Measurements from ENCODE around the gene CSDE1. TPM values are rescaled to one million over a fixed set of nuclear protein-coding genes. Genes with fewer than 3 reads are reported as not detected.
"Not testable (repeated sequence)": the region's sequence is repeated elsewhere in the genome, so short reads cannot be mapped to it uniquely, and the experiment has no call there.

CSDE1 gene
- 1,000 to 10,000 TPM in 1 of 3 donors, 100 to 1,000 TPM in 2; 489 to 1,906 (median 706) TPM for total RNA-seq

DNA sequence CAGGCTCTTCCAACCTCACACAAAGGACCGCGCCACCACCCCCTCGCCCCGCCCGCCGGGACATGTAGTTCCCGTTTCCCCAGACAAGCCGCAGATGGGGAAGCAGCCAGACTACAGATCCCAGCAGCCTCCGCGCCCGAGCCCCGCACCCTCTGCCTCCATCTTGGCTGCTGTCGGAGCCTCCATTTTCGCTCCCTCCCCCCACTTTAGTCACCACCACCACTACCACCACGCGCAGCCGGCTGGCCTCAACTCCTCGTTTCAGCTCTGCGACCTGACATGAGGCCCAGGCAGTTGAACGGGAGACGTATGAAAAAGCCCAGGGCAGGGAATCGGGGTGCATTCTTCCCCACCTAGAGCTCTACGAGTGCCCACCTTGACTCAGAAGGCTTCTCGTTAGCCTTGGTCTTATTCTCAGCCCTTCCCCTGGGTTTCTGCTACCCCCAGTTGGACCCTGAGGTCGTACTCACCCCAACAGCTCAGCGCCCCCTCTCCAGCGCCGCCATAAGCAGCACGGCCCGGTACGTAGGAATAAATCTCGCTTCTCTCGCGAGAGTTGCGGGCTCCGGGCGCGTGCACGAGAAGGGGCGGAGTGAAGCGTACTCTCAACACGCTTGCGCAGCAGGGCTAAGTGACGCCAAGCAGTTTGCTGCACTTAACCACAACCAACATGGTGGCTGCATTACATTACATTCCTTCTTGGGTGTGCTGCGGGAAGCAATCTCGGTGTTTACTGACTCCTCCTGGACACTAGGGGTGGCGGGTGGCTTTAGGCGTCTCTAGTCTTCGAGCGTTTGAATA is at the start of gene CSDE1:
Gene CSDE1, minus strand, starts transcription at position 530 of the 801 bp plus-strand sequence. CDS start 18,094 bp downstream, outside the sequence.
- peak within 1 kb of the TSS; percentile 91 to 97 (median 96) for H3K4me3 ChIP-seq
- H3K27ac ChIP-seq: peak within 1 kb of the TSS; percentile 100
- TF ChIP-seq POLR2AphosphoS5 (IDR thresholded peaks at IDR 0.05) (peak; percentile 86 to 99 (median 97)), POLR2A (IDR thresholded peaks at IDR 0.05) (peak; percentile 92)
- TF ChIP-seq, protein P1, sequence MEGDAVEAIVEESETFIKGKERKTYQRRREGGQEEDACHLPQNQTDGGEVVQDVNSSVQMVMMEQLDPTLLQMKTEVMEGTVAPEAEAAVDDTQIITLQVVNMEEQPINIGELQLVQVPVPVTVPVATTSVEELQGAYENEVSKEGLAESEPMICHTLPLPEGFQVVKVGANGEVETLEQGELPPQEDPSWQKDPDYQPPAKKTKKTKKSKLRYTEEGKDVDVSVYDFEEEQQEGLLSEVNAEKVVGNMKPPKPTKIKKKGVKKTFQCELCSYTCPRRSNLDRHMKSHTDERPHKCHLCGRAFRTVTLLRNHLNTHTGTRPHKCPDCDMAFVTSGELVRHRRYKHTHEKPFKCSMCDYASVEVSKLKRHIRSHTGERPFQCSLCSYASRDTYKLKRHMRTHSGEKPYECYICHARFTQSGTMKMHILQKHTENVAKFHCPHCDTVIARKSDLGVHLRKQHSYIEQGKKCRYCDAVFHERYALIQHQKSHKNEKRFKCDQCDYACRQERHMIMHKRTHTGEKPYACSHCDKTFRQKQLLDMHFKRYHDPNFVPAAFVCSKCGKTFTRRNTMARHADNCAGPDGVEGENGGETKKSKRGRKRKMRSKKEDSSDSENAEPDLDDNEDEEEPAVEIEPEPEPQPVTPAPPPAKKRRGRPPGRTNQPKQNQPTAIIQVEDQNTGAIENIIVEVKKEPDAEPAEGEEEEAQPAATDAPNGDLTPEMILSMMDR (IDR thresholded peaks at IDR 0.05): peak in 2 of 3 donors; percentile 20 to 53
- H3K27me3 ChIP-seq: no peaks in the 10 kb centered on the region
- peak; percentile 95 to 97 for DNase-seq (ENCODE audit: low spot score in 2 of 2)
- no peaks in the 10 kb centered on the region for H3K36me3 ChIP-seq
- intact Hi-C loops (cut with DNase I; ENCODE audit: low total_unique reads): no loop called here
- H3K9me3 ChIP-seq: no peaks in the 10 kb centered on the region
- H3K4me1 ChIP-seq: peaks cover 0 to 11% of the 10 kb centered on the region in 2 donors

DNA sequence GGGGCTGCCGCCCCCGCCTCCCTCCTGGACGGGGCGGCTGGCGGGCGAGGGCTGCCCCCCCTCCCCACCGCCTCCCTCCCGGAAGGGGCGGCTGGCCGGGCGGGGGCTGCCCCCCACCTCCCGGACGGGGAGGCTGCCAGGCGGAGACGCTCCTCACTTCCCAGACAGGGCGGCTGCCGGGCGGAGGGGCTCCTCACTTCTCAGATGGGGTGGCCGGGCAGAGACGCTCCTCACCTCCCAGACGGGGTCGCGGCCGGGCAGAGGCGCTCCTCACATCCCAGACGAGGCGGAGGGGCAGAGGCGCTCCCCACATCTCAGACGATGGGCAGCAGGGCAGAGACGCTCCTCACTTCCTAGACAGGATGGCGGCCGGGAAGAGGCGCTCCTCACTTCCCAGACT is 46.7 kb upstream of the CSDE1 start:
- H3K27me3 ChIP-seq; H3K27ac ChIP-seq; H3K9me3 ChIP-seq; H3K36me3 ChIP-seq; H3K4me1 ChIP-seq; H3K4me3 ChIP-seq; intact Hi-C loops (cut with DNase I; ENCODE audit: low total_unique reads); DNase-seq (ENCODE audit: low spot score in 2 of 2): not testable (repeated sequence)

GRCh38 chr1:114803001-114803400 is 45.2 kb upstream of the CSDE1 start:
- intact Hi-C loops (cut with DNase I; ENCODE audit: low total_unique reads): no loop called here
- Histone ChIP-seq H3K27ac (no peak overlapping the region), H3K27me3 (no peaks in the 10 kb centered on the region), H3K4me3 (no peak overlapping the region), H3K36me3 (no peaks in the 10 kb centered on the region), H3K4me1 (no peaks in the 10 kb centered on the region), H3K9me3 (no peaks in the 10 kb centered on the region)
- no peak for DNase-seq (ENCODE audit: low spot score in 2 of 2)
- TF ChIP-seq, protein P1 (IDR thresholded peaks at IDR 0.05): no peak
- no peak for TF ChIP-seq POLR2AphosphoS5 (IDR thresholded peaks at IDR 0.05)
- no peak for TF ChIP-seq POLR2A (IDR thresholded peaks at IDR 0.05)

- no peaks in the 10 kb centered on the region for H3K36me3 ChIP-seq
- no peak overlapping the region for H3K27ac ChIP-seq
- H3K4me3 ChIP-seq: no peak overlapping the region
- TF ChIP-seq POLR2A (IDR thresholded peaks at IDR 0.05) (no peak), POLR2AphosphoS5 (IDR thresholded peaks at IDR 0.05) (no peak)
- TF ChIP-seq, protein P1 (IDR thresholded peaks at IDR 0.05): no peak
- intact Hi-C loops (cut with DNase I; ENCODE audit: low total_unique reads): no loop called here
- peaks cover 0 to 5% of the 10 kb centered on the region in 2 donors for H3K27me3 ChIP-seq
- H3K4me1 ChIP-seq: no peaks in the 10 kb centered on the region
- no peaks in the 10 kb centered on the region for H3K9me3 ChIP-seq
- DNase-seq (ENCODE audit: low spot score in 2 of 2): no peak
Observed at GRCh38 chr1:114794038-114794437, 36.3 kb upstream of the CSDE1 start.

GRCh38 chr1:114790581-114790980 is 32.8 kb upstream of the CSDE1 start:
- H3K27me3 ChIP-seq; intact Hi-C loops (cut with DNase I; ENCODE audit: low total_unique reads); DNase-seq (ENCODE audit: low spot score in 2 of 2); H3K4me3 ChIP-seq; H3K36me3 ChIP-seq; H3K9me3 ChIP-seq; H3K27ac ChIP-seq; H3K4me1 ChIP-seq: not testable (repeated sequence)

DNA sequence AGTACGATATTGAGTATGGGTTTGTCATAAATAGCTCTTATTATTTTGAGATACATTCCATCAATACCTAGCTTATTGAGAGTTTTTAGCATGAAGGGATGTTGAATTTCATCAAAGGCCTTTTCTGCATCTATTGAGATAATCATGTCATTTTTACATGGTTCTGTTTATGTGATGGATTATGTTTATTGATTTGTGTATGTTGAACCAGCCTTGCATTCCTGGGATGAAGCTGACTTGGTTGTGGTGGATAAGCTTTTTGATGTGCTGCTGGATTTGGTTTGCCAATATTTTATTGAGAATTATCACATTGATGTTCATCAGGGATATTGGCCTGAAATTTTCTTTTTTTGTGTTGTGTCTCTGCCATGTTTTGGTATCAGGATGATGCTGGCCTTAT is 28.7 kb upstream of the CSDE1 start:
- H3K27ac ChIP-seq; DNase-seq (ENCODE audit: low spot score in 2 of 2); H3K4me1 ChIP-seq; H3K9me3 ChIP-seq; H3K36me3 ChIP-seq; H3K4me3 ChIP-seq; H3K27me3 ChIP-seq; intact Hi-C loops (cut with DNase I; ENCODE audit: low total_unique reads): not testable (repeated sequence)
